SK-N-SH treated with all-trans-retinoic acid at 6 μM for 48 hours (cell line): ENCODE data around the gene MYOM3.

Source experiments
- ARNTL ChIP-seq: fragments of 450-650 bp; formaldehyde crosslinking; IDR thresholded peaks from 2 replicates; pipeline ENCODE4 v1.5.0; 2020; ENCODE audit warnings: low read depth, mild to moderate bottlenecking, moderate library complexity, borderline replicate concordance
- GLIS3 ChIP-seq: fragments of 250-450 bp; sonication (Bioruptor Pico); IDR thresholded peaks from 2 replicates; pipeline ENCODE4 v1.5.0; 2020; ENCODE audit warnings: mild to moderate bottlenecking, moderate library complexity
- ISL1 ChIP-seq: fragments of 250-450 bp; sonication (Bioruptor Pico); IDR thresholded peaks from 2 replicates; pipeline ENCODE4 v2.1.2; 2022; ENCODE audit warnings: mild to moderate bottlenecking, moderate library complexity
- PATZ1 ChIP-seq: fragments of 250-450 bp; sonication (Bioruptor Pico); IDR thresholded peaks from 2 replicates; pipeline ENCODE4 v1.8.0; 2020; ENCODE audit warnings: mild to moderate bottlenecking, moderate library complexity, borderline replicate concordance
- POU6F1 ChIP-seq: fragments of 250-450 bp; sonication (Bioruptor Pico); IDR thresholded peaks from 2 replicates; pipeline ENCODE4 v1.8.0; 2021; ENCODE audit warnings: low read depth, mild to moderate bottlenecking, moderate library complexity, borderline replicate concordance
- RARB ChIP-seq: fragments of 250-450 bp; sonication (Bioruptor Pico); IDR thresholded peaks from 2 replicates; pipeline ENCODE4 v1.8.0; 2021; ENCODE audit warnings: mild to moderate bottlenecking, moderate library complexity
- TOX ChIP-seq: fragments of 250-450 bp; sonication (Bioruptor Pico); IDR thresholded peaks from 2 replicates; pipeline ENCODE4 v1.8.0; 2021; ENCODE audit warnings: mild to moderate bottlenecking, moderate library complexity, borderline replicate concordance
- ZFP3 ChIP-seq: fragments of 250-450 bp; sonication (Bioruptor Pico); IDR thresholded peaks from 2 replicates; pipeline ENCODE4 v1.5.0; 2020; ENCODE audit warnings: mild to moderate bottlenecking, moderate library complexity
- ZFP30 ChIP-seq: fragments of 450-650 bp; formaldehyde crosslinking; IDR thresholded peaks from 2 replicates; pipeline ENCODE4 v1.5.0; 2022; ENCODE audit warnings: mild to moderate bottlenecking, moderate library complexity
- ZNF70 ChIP-seq: fragments of 450-650 bp; formaldehyde crosslinking; IDR thresholded peaks from 2 replicates; pipeline ENCODE4 v1.5.0; 2020; ENCODE audit warnings: mild to moderate bottlenecking, moderate library complexity
- ZNF8 ChIP-seq: fragments of 450-650 bp; formaldehyde crosslinking; IDR thresholded peaks from 2 replicates; pipeline ENCODE4 v1.5.0; 2020; ENCODE audit warnings: mild to moderate bottlenecking, moderate library complexity
- TF ChIP-seq, protein P1 (sequence below): fragments of 250-450 bp; sonication (Bioruptor Pico); IDR thresholded peaks from 2 replicates; pipeline ENCODE4 v1.5.1; 2020; ENCODE audit warnings: low read depth, mild to moderate bottlenecking, moderate library complexity
- TF ChIP-seq, protein P2 (sequence below): fragments of 250-450 bp; sonication (Bioruptor Pico); IDR thresholded peaks from 2 replicates; pipeline ENCODE4 v1.5.1; 2021; ENCODE audit warnings: mild to moderate bottlenecking, moderate library complexity

- TF ChIP-seq PATZ1 (CRISPR knock-in tag), result no peak
- no peak for TF ChIP-seq ZNF70 (CRISPR knock-in tag)
- TF ChIP-seq ARNTL (CRISPR knock-in tag), result no peak
- TF ChIP-seq RARB, result no peak
- TF ChIP-seq, protein P1, sequence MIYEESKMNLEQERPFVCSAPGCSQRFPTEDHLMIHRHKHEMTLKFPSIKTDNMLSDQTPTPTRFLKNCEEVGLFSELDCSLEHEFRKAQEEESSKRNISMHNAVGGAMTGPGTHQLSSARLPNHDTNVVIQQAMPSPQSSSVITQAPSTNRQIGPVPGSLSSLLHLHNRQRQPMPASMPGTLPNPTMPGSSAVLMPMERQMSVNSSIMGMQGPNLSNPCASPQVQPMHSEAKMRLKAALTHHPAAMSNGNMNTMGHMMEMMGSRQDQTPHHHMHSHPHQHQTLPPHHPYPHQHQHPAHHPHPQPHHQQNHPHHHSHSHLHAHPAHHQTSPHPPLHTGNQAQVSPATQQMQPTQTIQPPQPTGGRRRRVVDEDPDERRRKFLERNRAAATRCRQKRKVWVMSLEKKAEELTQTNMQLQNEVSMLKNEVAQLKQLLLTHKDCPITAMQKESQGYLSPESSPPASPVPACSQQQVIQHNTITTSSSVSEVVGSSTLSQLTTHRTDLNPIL, result no peak
- TF ChIP-seq ZNF8 (CRISPR knock-in tag), result no peak
- TF ChIP-seq TOX, result no peak
- TF ChIP-seq ZFP30 (CRISPR knock-in tag), result no peak
- TF ChIP-seq GLIS3 (CRISPR knock-in tag), result no peak
- TF ChIP-seq ZFP3 (CRISPR knock-in tag), result no peak
- TF ChIP-seq, protein P2, sequence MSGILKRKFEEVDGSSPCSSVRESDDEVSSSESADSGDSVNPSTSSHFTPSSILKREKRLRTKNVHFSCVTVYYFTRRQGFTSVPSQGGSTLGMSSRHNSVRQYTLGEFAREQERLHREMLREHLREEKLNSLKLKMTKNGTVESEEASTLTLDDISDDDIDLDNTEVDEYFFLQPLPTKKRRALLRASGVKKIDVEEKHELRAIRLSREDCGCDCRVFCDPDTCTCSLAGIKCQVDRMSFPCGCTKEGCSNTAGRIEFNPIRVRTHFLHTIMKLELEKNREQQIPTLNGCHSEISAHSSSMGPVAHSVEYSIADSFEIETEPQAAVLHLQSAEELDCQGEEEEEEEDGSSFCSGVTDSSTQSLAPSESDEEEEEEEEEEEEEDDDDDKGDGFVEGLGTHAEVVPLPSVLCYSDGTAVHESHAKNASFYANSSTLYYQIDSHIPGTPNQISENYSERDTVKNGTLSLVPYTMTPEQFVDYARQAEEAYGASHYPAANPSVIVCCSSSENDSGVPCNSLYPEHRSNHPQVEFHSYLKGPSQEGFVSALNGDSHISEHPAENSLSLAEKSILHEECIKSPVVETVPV (CRISPR knock-in tag), result no peak
- no peak for TF ChIP-seq POU6F1
- no peak for TF ChIP-seq ISL1 (CRISPR knock-in tag)
Observed at GRCh38 chr1:24136956-24137539, 25.1 kb upstream of the MYOM3 start.
